HG02623 (cell line): ENCODE measurements around the gene CAVIN1.
"Not testable (repeated sequence)": the region's sequence is repeated elsewhere in the genome, so short reads cannot be mapped to it uniquely, and the experiment has no call there.

Experiments used
- ATAC-seq: cut with Tn5 transposase; IDR thresholded peaks from one replicate; pipeline ENCODE4 v1.9.1; 2021; ENCODE audit warnings: moderate library complexity; ENCODE audit not compliant: unreplicated experiment

Gene CAVIN1

GRCh38 chr17:42406615-42407288, 16.3 kb downstream of the CAVIN1 start:
- no peak for ATAC-seq

- ATAC-seq: no peak
Measured at GRCh38 chr17:42405963-42406495, 17.0 kb downstream of the CAVIN1 start.

DNA sequence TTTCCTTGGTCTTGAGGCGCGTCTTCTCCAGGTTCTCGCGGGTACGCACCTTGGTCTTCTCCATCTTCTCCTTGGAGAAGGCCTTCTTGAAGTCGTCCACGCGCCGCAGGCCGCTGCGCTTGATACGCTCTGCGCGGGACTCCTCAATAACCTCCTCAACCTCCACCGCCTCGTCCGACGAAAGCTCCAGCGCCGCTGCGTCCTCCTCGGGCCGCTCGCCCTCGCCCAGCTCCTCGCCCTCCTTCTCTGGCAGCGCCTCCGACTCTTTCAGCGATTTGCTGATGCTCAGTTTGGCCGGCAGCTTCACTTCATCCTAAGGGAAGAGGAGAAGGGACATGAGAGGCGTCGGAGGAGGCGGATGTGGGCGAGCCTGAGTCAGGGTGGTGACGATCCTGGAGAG, 18.0 kb downstream of the CAVIN1 start:
- ATAC-seq: no peak

DNA sequence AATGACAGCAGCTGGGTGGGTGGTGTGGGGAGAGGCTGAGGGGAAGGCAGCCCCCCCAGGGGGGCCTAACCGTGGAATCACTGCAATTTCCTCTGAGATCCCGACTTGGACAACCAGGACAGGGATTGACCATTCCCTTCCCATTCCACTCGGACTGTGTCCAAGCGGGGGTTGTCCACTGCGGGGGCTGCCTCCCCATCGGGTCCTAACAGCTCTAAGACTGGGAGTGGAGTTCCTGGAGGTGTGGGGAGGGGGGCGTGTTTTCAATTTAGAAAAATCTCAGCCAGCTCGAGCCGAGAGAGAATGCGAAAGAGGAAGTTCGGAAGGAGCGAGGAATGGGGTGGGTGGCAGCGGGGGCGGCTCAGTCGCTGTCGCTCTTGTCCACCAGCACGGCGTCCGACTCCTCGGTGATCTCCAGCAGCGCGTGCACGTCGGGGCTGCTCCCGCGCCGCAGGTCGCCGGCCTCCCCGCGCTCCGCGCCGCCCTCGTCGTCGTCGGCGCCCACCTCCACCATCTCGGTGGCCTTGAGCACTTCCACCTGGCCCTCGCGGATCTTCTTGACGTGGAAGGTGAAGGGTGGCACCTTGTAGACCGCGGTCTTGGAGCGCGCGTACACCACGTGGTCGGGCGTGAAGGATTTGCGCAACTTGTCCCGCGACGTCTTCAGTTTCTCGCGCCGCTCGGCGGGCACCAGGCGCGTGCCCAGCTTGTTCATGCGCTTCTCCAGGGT, 18.6 kb downstream of the CAVIN1 start:
- ATAC-seq: no peak

- no peak for ATAC-seq
Measured at GRCh38 chr17:42403150-42403549, 19.9 kb downstream of the CAVIN1 start.

GRCh38 chr17:42402117-42402516, 20.9 kb downstream of the CAVIN1 start:
- no peak for ATAC-seq

- ATAC-seq: not testable (repeated sequence)
Measured at GRCh38 chr17:42400844-42401375, 22.1 kb downstream of the CAVIN1 start.

- ATAC-seq: no peak
Measured at GRCh38 chr17:42399948-42400843, 22.9 kb downstream of the CAVIN1 start.

DNA sequence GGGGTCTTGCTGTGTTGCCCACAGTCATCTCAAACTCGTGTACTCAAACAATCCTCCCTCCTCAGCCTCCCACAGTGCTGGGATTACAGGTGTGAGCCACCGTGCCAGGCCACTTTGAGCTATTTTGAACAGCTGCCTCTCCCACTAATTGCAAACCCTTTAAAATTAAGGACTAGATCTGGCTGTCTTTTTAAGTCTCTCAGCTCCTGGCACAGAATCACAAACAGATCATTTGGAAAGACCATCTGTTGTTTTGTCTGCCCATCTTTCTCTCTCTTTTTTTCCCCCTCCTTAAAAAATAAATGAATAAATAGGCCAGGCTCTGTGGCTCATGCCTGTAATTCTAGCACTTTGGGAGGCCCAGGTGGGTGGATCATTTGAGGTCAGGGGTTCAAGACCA, 23.9 kb downstream of the CAVIN1 start:
- no peak for ATAC-seq

- ATAC-seq: not testable (repeated sequence)
Measured at GRCh38 chr17:42395601-42396000, 27.5 kb downstream of the CAVIN1 start.

DNA sequence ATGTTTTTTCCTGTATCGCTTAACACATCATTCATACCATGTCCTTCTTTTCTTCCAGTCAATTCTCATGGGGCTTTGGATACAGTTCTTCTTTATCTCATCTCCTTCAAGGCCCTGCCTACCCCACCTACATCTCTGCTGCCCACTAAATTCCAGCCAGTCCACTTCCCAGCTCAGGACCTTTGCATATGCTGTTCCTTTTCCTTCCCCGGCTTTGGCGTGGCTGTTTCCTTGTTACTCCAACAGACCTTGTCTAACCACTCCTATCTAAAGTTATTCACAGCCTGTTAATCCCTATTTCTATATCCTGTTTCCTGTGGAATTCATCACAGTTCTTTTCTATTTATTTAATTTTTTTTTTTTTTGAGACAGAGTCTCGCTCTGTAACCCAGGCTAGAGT, 28.2 kb downstream of the CAVIN1 start:
- no peak for ATAC-seq

- no peak for ATAC-seq
Measured at GRCh38 chr17:42392692-42393415, 30.2 kb downstream of the CAVIN1 start.

DNA sequence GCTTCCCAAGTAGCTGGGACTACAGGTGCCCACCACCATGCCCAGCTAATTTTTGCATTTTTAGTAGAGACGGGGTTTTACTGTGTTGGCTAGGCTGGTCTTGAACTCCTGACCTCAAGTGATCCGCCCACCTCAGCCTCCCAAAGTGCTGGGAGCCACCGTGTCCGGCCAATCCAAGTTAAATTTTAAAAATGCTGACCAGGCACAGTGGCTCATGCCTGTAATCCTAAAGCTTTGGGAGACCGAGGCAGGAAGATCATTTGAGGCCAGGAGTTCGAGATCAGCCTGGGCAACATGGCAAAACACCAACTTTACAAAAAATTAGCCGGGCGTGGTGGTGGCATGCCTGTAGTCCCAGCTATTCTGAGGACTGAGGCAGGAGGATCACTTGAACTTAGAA, 31.6 kb downstream of the CAVIN1 start:
- not testable (repeated sequence) for ATAC-seq

- ATAC-seq: no peak
Measured at GRCh38 chr17:42389899-42390298, 33.2 kb downstream of the CAVIN1 start.

- no peak for ATAC-seq
Measured at GRCh38 chr17:42389135-42389417, 34.0 kb downstream of the CAVIN1 start.

DNA sequence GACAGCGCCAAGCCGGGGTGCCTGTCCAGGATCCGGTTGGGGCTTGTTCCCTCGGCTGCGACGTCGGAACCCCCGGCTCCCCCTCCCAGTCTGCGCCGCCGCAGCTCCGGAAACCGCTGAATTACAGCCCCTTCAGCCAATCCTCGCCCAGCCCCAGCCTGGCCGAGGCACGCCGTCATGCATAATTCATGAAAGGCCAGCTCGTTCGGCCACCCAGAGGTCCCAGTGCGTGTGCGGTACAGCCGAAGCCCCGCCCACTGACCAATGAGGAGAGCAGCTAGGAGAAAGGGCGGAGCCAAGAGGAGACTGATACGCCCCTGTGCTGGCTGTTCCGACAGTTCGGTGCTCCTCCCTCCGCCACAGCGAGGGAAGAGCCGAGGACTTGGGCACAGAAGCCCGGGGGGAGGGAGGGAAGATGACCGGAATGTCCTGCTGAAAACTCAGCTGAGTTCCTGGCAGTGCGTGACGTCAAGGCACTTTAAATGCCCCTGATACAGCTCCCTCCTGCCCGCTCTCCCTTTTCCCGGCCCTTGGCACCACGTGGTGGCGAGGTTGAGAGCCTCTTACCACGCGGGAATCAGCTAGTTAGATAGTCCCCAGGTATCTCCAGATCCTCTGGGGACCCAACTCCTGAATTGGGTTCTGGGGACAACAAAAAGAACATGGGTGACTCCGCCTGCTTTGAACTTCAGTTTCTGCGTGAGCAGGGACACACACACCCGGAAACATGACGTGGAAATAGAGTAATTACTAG, 34.5 kb downstream of the CAVIN1 start, which contains the start of gene STAT3:
Gene STAT3, minus strand, starts transcription at position 62 of the 754 bp plus-strand sequence. CDS start 39,926 bp downstream, outside the sequence.
- peak; percentile 89 for ATAC-seq

GRCh38 chr17:42387661-42388380, 35.2 kb downstream of the CAVIN1 start:
- ATAC-seq: no peak

DNA sequence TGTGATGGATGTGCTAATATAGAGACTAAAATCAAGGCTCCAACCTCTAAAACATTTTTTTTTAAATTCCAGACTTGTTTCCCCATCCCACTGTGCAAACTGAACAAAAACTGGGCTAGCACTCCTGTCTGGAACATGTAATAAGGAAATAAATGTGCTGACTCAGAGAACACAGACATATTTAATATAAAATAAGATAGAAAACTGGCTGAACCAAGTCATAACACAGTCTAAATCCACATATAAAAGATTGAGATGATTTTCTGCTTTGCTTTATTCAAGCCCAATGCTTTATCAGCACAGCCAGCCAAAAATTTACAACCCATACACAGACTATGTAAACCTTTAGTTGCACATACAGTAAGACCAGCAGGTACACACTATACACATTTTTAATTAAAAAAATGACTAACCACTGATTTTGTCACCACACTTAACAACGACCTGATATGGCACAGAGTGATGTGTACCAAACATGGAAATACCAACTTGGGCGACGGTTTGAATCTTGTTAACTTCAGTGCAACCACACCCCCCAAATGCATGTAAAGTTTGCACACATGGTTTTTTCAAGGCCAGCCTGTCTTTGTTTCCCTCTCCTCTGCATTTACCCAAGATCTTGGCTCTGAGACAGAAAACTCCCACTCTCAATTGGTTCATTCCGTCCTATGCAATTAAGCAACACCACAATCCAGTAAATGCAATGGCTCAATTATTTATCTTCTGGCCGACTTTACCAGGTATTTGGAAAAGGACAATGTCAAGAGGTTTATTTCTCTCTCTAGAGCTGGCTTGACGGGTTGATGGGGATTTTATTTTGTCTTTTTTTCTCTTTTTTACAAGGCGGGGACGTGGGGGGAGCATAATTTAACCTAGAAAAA, 36.0 kb downstream of the CAVIN1 start:
- no peak for ATAC-seq
